Left kidney (tissue), 2 donors: Measurements from ENCODE around the gene CRABP1. TPM values are rescaled to one million over a fixed set of nuclear protein-coding genes. Genes with fewer than 3 reads are reported as not detected.
"Not testable (repeated sequence)": the region's sequence is repeated elsewhere in the genome, so short reads cannot be mapped to it uniquely, and the experiment has no call there.

Source experiments
- DNase-seq: peaks from one replicate; pipeline ENCODE4 v3.0.0-alpha.2; 2013
- polyA plus RNA-seq: library from polyadenylated mRNA; unstranded; fragments of 120-200 nt; gene quantifications from one replicate; pipeline ENCODE4 v1.2.1, GENCODE V29; 2013; ENCODE audit not compliant: insufficient read length

CRABP1 gene
- polyA plus RNA-seq, 1 donor, result 32.3 TPM

DNA sequence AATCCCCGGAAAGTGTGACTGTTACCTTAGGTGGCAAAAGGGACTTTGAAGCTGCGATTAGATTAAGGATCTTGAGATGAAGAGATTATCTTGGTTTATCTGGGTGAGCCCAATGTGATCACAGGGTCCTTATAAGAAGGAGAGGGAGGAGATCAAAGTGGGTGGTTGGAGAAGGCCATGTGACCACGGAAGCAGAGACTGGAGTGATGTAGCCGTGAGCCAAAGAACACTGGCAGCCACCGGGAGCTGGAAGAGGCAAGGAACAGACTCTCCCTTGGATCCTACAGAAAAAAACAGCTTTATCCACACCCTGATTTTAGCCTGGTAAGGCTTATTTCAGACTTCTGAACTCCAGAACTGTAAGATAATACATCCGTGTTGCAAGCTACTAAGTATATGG lies 29.9 kb downstream of the CRABP1 start:
- DNase-seq, result no peak

DNA sequence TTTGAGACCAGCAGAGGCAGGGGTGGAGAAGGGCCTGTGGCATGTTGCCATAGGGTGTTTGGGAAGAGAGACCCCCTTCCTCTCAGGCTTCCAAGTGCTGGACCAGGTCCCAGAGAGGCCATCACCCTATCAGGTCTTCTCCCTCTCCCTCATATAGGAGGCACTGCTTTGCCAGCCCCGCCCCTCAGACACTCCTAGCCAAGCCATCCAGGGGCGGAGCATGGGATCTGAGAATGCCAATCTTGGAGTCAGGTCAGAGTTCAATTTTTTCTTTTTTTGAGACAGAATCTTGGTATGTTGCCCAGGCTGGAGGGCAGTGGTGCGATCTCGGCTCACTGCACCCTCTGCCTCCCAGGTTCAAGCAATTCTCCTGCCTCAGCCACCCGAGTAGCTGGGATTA lies 32.7 kb downstream of the CRABP1 start:
- no peak for DNase-seq

DNA sequence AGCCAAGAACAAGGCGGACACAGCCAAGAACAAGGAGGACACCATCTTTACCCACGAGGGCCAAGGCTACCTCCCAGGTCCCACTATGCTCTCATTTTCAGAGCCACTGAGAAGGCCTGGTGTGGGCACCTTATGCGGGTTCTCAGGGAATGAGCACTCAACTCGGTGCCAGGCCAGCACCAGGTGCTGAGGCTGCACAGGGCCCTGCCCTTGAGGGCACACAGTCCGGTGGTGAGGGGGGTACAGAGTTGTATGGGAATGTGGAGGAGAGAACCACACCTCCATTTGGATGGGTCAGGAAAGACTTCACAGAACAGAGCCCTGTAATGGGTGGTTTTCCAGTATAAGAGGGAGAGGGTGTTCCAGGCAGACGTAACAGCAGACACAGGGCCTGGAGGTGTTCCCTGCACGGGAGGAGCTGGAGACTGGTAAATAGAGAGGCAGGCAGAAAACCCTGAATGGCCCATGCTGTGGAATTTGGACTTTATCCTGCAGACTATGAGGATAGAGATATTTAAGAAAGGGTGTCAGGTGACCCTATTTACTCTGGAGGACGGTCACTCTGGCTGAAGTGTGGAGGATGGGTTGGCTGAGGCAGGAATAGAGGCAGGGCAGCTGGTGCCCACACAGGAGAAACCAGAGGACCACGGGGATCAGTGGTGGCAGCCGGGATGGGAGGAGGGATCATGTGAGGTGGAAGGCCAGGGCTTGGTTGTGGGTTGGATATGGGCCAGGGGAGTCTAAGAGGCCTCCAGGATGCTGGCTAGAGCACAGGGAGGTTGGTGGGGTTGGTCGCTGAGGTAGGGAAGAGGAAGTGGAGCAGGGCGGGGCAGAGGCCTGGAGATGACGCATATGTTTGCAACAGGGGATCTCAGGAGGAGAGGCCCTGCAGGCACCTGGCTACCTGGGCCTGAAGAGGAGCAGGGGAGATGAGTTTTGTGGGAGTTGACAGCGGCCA lies 34.6 kb downstream of the CRABP1 start:
- no peak for DNase-seq

DNA sequence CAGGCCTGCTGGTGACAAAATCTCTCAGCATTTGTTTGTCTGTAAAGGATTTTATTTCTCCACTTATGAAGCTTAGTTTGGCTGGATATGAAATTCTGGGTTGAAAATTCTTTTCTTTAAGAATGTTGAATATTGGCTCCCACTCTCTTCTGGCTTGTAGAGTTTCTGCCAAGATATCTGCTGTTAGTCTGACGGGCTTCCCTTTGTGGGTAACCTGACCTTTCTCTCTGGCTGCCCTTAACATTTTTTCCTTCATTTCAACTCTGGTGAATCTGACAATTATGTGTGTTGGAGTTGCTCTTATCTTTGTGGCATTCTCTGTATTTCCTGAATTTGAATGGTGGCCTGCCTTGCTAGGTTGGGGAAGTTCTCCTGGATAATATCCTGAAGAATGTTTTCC lies 40.0 kb downstream of the CRABP1 start:
- DNase-seq, result not testable (repeated sequence)

DNA sequence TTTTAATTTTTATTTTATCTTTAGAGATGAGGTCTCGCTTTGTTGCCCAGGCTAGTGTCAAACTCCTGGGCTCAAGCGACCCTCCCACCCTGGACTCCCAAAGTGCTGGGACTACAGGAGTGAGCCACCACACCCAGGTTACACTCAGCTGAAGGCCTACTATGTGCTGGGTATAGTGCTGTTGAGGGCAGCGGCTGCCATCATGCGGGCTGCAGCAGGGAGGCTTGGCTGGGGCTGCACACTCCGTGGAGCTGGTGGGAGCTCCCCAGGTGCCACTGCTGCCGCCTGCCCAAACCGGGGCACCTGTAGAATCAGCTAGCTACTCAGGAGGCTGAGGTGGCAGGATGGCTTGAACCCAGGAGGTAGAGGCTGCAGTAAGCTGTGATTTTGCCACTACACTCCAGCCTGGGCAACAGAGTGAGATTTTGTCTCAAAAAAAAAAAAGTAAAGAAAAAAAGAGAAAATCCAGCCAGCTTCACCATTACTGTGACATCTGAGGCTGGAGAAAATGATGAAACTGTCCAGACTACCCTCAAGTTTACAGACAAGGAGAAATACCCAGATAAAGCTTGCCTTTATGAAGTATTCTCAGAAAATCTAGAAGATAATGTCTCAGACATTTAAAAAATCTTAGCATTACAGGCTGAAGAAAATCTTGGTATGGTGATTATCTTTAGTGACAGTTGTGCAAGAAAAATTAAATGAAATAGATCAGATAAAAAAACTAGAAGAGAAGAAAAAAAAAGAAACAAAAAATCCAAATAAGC lies 42.1 kb downstream of the CRABP1 start:
- no peak for DNase-seq

DNA sequence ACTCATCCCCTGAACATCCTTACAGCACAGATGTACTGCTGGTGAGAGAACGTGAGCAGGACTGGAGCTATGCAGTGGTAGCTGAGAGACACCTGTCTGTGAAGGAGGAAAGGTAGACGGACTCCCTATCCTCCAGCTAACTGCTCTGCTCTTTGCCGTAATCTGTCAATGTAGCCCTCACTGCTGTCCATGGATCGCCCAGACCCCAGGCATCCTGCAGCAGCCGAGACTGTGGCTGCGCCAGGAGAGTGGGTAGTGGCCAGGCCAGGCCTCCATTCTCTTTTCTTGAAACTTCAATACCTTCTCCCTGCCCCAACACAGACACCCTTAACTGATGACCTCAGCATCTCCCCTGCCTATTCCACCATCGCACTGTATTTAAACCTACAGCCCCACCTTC lies 44.5 kb downstream of the CRABP1 start:
- DNase-seq, result no peak

DNA sequence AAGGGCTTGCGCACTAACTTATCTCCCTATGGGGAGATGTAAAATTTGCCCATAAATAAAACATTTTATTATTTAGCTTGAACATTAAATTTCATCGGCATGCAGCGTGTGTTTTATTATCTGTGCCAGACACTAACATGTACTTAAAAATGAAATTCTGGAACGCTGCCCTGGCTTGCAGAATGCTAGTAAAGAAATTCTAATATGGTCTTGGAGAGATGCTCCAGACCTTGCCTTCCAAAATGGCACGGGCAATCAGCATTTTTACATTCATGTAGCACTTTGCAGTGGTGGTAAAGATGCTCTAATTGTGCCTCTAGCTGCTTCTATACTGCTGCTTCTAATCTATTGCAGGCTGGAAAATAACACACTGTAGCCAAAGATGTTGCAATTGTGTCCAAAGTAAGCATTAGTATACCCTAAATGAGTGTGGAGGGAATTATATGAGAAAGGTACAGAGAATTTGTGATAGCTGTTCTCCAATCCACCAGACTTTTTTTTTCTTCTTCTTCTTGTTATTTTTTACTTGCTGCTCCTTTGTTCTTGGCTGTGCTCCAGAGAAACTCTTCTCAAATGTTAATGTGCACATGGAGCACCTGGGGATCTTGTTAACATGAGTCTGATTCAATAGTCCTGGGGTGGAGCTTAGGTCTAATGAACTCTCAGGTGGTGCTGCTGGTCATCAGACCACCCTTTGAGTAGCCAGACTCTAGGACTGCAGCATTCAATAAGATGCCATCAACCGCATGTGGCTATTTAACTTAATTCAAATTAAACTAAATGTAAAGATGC lies 47.3 kb downstream of the CRABP1 start:
- no peak for DNase-seq

DNA sequence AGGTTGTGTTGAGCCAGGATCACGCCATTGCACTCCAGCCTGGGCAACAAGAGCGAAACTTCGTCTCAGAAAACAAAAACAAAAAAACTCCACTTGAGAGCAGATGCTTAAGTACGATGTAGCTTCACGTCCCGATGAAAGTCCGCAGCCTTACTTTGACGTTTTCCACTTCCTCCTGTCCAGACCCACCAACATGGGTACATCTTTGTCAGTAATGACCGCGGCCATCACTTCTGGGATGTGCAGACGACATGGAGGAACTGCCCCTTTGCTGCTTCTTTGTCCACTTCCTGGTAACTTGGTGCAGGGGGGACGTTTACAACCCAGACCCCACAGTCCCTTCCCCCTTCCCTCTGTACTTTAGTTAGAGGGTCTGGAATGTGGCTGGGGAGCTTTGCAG lies 48.7 kb downstream of the CRABP1 start:
- DNase-seq, result no peak

DNA sequence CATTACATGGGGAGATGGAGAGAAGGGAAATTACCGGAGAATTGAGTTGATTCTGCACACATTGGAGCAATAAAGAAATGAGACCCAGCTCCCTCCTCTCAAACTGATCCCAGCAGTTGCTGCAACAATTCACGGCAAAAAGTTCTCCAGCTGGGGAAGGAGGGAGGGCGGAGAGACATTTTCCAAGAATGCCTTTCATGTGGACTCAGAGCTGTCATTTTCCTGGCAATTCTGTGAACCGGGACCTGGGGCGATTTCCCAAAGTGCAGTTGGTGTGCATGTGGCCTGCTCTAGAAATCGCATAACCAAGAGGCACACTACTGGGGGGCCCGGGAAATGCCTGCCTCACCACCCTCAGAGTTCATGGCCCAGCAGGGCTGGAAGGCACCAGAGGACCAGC lies 49.2 kb downstream of the CRABP1 start:
- DNase-seq, result no peak

DNA sequence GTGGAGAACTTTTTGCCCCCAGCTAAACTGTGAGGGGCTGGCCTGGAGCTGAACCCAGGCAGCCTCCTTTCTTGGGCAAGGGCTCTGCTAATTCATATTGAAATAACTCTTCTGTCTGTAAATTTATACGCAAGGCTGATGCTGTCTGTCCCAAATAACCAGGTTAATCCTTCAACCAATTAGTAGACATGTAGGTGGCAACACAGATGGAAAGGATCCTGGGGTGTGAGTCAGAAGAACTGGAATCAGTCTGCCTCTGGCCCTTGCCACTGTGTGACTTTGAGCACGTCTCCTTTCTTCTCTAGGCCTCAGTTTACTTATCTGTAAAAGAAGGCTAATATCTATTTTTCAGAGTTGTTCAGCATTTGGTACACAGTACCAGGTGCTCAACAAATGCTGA lies 49.6 kb downstream of the CRABP1 start:
- no peak for DNase-seq

DNA sequence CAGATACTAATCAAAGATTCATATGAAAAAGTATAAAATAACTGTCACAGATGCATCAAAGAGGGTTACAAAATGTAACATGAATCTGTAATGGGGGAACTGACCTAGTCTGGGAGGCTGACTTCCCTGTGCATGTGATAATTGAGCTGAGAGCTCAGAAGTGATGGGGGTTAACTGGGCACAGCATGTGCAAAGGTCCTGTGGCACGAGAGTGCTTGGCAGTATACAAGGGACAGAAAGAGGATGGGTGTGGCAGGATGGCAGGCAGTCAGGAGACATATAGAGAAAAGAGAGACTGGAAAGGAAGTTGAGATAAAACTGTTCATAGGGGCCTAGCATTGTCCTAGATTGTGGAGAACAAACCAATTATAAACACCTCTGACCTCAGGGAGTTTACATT lies 50.1 kb downstream of the CRABP1 start:
- no peak for DNase-seq

DNA sequence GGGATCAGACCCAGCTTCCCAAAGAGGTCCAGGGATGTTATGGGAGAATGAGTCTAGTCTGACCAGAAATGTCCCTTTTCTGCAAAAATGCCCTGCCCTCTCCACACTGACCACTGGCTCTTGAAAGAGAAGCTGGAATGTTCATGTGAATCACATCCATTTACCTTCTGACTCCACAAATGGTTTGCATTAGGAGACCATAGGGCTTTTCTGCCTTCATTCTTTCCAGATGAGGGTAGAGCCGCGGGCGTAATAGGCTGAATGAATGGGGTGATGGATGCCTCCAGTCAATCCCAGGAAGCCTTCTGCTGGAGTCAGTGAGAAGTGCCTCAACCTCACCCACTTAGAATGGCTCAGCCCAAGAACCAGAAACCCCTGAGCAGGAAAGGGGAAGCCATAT lies 50.7 kb downstream of the CRABP1 start:
- DNase-seq, result no peak

DNA sequence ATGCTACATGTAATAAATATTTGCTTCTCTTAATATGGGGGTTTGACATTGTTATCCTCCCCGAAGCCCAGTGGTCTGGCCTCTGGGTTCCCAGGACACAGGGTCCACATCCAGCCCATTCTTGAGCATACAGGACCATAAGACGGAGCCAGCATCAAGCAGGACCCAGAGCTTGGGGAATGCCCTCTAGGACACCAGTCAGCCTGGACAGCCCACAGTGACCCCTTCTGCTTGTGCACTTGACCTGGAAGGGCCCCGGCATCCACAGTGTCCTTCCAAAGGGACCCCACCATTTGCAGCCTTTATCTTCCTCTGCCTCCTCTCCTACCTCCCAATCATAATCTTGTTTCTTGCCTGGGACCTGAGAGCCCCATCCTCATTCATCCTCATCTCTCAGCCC lies 51.6 kb downstream of the CRABP1 start:
- no peak for DNase-seq

DNA sequence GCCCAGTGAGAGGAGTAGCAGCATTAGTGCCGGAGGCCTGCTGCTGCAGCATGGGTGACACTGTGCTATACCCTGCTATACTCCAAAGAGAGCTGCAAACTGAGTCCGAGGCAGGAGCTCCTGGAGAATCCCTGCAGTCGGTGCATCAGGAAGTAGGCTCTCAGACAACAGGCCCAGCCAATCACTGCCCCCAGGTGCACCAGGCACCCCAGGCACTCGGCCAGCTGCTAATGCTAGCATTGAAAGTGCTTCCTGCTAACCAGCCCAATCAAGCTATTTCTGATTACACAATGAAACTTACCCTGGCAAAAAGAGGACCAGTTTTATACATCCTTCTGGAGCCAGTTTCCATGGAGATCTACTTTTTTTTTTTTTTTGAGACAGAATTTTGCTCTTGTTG lies 52.3 kb downstream of the CRABP1 start:
- no peak for DNase-seq

DNA sequence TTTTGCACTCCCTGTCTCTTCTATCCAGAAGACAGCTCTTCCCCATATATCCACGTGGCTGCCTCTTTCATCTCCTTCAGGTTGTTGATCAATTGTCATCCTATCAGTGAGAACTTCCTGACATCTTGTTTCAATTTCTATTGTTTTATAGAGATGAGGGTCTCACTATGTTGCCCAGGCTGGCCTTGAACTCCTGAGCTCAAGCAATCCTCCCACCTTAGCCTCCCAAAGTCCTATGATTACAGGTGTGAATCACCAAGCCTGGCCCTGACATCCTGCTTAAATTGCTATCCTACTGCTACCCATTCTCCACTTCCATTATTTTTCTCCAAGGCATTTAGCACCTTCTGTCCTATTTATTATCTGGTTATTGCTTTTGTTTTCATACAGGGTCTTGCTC lies 53.0 kb downstream of the CRABP1 start:
- no peak for DNase-seq

DNA sequence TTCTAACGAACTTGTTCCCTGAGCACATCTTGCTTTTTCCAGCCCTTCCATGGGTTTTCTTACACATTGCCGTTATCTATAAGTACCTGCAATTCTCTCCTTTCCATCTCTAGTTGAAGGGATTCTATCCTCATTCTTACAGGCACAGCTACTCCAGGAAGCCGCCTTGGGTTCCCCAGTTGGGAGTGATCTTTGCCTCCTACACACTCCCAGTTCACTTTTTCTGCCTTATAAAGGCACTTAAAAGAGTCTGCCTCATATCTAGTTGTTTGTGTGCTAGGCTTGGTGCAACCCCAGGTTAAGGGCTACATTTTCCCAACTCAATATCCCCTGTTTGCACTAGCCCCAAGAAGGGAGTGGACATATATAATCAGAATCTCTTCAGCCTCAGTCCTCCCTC lies 53.9 kb downstream of the CRABP1 start:
- DNase-seq, result no peak

DNA sequence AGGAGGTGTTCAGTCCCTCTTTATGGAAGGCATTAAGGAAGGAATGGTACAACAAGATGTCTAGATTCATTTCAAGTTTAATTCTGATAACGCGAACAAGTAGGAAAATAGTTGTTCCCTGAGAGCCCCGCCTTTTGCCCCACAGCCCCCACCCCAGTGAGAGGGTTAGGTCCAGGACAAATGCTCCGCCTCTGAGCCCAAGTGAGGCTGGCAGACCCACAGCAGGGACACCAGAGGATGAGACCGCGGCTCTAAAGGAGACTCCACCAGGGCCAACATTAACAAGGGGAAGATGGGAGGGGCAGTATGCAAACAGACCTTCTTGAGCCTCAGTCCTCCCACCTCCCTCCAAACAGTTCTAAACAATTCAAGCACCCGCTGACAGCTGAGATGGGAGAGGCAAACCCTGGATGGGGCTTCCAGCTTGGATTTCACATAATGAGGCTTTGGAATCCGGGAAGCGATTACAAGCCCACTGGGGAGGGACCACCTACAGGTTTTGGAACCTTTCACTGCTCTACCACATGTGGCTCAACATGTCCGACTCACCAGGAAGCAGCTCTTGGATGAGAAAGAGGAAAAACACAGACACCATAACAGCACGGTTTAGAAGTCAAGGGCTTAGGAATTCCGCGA lies 54.9 kb downstream of the CRABP1 start:
- DNase-seq, result no peak

DNA sequence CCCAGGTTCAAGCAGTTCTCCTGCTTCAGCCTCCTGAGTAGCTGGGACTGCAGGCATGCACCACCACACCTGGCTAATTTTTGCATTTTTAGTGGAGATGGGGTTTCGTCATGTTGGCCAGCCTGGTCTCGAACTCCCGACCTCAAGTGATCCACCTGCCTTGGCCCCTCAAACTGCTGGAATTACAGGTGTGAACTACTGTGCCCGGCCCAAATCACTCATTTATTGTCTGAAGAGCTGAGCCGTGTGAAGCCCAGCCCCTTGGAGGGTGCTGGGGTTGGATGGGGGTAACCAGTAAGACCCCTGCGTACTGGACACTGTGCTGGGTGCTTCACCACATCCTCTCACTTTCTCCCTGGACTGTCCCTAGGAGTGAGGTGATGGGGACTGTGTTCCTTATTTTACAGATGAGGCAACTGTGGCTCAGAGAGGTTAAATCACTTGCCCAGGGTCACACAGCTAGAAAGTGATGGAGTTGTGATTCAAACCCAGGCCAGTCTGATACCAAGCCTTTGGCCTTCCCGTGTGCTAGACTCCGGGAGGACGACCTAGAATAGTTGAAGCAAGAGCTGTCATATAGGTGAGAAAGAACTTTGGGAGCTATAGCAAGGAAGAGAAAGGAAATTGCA lies 56.1 kb downstream of the CRABP1 start:
- no peak for DNase-seq

DNA sequence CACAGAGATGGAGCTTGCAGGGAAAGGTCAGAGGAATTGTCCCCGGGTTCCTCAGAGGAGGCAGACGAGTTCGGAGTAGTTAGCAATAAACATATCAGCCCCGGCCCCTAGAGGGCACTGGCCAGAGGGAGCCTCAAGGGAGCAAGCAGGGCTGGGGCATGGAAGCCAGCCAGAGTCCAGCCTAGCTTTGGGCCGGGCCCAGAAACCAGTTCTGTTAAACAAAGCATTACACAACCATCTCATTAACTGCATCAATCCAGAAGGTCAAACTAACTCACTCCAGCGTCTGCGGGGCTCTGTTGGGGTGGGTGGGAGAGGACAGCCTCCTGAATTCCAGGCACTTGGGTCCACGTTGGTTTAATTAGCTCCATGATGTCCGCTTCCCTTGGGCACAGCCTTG lies 56.8 kb downstream of the CRABP1 start:
- DNase-seq, result no peak

DNA sequence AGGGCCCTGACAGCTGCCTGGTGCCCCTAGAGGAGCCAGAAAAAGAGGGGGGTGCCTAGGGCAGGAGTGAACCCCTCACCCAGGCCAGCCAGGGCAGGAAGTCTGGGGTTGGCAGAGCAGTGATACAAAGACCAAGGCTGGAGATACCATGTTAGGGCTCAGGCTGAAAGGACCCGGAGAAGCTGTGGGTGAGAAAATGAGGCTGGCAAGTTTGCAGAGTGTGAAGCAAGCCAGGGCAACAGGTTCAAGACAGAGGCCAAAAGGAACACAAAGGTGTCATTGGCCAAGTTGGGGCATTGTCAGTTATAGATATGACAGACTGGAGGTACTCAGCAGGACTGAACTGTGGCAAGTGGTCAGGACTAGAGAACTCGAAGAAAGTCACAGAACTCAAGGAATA lies 57.2 kb downstream of the CRABP1 start:
- DNase-seq, result no peak
